Stomach smooth muscle (tissue), 2 donors: ENCODE data around the gene CNDP1.

ENCODE experiments used
- H3K27ac ChIP-seq: one replicate; pipeline ENCODE4 v1.7.0; 2013; ENCODE audit warnings: mild to moderate bottlenecking, low read length, inconsistent platforms
- H3K27me3 ChIP-seq, 2 donors: one replicate each; pipeline ENCODE4 v1.7.0; 2013; ENCODE audit warnings: low read length in 2 of 2; ENCODE audit not compliant: insufficient read depth in 2 of 2, control insufficient read depth in 1 of 2
- H3K36me3 ChIP-seq, 2 donors: one replicate each; pipeline ENCODE4 v1.7.0; 2013; ENCODE audit warnings: low read length in 2 of 2; ENCODE audit not compliant: control insufficient read depth in 2 of 2, insufficient read depth in 2 of 2
- H3K4me1 ChIP-seq: one replicate; pipeline ENCODE4 v1.7.0; 2013; ENCODE audit warnings: low read length; ENCODE audit not compliant: control insufficient read depth, insufficient read depth
- H3K4me3 ChIP-seq, 2 donors: one replicate each; pipeline ENCODE4 v1.7.0; 2013; ENCODE audit warnings: low read length in 2 of 2
- H3K9ac ChIP-seq, 2 donors: one replicate each; pipeline ENCODE4 v1.7.0; 2013; ENCODE audit warnings: low read length in 2 of 2, mild to moderate bottlenecking in 1 of 2
- H3K9me3 ChIP-seq, 2 donors: one replicate each; pipeline ENCODE4 v1.7.0; 2013; ENCODE audit warnings: low read length in 2 of 2; ENCODE audit not compliant: control insufficient read depth in 2 of 2
- donor health status: healthy.
- donor health status: Pancreatic carcinoma.

CNDP1 gene

DNA sequence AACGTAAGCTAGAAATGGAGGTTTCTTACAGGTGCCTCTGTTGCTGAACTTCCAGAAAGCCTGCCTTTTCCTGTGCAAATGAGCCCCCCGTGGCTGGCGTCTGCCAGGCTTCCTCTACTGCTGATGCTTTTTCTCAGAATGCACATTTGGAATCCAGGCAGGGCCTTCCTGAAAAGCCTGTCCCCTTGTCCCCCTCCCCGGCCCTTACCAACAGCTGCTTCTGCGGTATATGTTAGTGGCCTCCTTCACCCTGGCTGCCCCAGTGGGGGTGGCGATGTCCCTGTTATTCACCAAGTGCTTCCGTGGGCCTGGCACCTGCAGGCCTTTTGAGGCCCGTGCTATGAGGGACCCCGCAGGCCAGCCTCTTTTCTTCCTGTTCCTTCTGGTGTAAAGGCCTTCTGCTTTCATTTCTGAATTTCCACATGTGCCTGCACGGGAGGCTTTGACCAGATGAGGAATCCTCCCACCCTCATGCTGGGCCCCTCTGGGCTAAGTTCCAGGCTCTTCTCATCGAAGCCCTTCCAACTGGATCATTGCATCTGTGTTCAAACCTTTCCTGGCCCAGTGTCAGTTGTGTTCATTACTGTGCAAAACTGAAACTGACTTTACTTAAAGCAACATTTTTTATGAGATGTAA, 27.7 kb upstream of the CNDP1 start:
- Histone ChIP-seq H3K27ac (no peak overlapping the region), H3K4me1 (peaks cover 3% of the 10 kb centered on the region), H3K4me3 (no peak overlapping the region), H3K9me3 (no peaks in the 10 kb centered on the region), H3K36me3 (peaks cover 38 to 39% of the 10 kb centered on the region in 2 donors), H3K27me3 (no peaks in the 10 kb centered on the region), H3K9ac (no peak overlapping the region)

DNA sequence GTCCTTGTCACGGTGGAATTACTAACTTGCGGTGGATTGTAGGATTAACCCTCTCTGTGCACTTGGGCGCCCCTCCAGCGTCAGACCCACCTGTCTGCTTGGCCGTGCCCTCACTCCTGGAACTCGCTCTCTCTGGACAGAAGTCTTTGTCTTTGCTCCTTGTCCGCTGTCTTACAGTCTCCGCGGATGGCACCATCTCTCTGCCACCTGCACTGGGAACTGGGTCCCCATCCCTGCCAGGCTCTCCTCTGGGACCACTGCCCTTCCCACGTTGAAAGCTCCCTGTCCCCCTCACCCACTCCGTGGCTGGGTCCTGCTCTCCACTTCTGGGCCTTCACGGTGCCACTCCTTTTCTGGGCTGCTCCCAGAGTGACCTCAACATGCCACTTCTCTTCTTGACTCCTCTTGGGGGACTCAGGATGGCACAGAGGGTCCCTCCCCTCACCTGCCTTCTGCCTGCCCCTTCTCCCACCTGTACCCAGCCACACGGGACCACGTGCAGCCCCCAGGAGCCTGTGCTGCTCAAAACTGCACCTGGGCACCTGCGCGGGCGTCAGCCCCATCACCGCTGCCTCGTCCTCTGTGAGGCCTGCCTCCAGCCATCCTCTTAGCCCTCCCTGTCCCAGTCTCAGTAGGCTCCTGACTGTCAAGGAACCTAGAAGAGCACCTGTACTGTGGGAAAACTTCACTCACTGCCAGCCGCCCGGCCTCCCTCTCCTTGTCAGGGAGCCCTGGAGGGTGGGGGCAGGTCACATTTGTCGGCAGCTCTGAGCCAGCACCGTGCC, 27.0 kb upstream of the CNDP1 start:
- Histone ChIP-seq H3K4me3 (no peak overlapping the region), H3K27ac (no peak overlapping the region), H3K36me3 (peaks cover 40 to 42% of the 10 kb centered on the region in 2 donors), H3K9ac (no peak overlapping the region), H3K4me1 (peaks cover 3% of the 10 kb centered on the region), H3K27me3 (no peaks in the 10 kb centered on the region), H3K9me3 (no peaks in the 10 kb centered on the region)

DNA sequence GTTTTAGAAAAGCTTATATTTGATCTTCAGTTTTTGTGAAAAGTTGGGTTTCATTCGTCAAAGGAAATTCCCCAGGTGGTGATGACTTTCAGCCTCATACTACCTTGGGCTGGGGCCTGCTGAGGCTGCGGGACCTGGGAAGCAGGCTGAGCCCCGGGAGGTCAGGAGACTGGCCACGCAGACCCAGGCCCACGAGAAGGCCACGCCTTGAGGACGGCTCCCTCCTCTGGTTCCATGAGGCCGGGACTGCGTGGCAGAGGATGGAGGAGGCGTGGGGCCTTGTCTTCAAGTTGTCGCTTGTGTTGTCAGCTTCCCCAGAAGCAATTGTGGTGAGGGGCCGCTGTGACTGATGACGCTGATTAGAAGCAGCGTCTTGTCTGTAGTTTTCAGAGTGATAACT, 26.4 kb upstream of the CNDP1 start:
- Histone ChIP-seq H3K36me3 (peaks cover 44 to 45% of the 10 kb centered on the region in 2 donors), H3K27ac (no peak overlapping the region), H3K4me1 (peaks cover 3% of the 10 kb centered on the region)

DNA sequence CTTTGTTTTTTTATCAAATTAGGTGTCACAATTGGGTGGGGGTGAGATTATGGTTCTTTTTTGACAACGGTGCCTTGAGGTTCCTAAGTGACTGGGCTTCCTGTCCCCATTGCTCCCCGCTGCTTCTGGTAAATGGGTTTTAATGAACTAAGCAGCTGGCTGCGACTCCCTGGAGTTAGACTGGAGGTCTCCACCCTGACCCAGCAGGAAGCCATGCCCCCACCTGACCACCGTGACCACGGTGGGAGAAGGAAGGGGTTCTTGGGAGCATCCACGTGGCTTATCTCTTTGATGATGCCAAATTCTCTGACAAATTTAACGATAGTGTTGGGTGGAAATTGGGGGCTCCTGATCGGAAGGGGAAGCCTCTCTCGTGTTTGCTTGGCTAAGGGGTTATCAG, 25.9 kb upstream of the CNDP1 start:
- Histone ChIP-seq H3K9me3 (no peaks in the 10 kb centered on the region), H3K9ac (no peak overlapping the region), H3K36me3 (peaks cover 46% of the 10 kb centered on the region in 2 donors), H3K4me3 (no peak overlapping the region), H3K4me1 (peaks cover 3% of the 10 kb centered on the region), H3K27ac (no peak overlapping the region), H3K27me3 (no peaks in the 10 kb centered on the region)

More for the DNA sequence above, 26.4 kb upstream of the CNDP1 start:
- no peak overlapping the region for H3K9ac ChIP-seq
- H3K27me3 ChIP-seq: no peaks in the 10 kb centered on the region
- no peak overlapping the region for H3K4me3 ChIP-seq
- no peaks in the 10 kb centered on the region for H3K9me3 ChIP-seq

DNA sequence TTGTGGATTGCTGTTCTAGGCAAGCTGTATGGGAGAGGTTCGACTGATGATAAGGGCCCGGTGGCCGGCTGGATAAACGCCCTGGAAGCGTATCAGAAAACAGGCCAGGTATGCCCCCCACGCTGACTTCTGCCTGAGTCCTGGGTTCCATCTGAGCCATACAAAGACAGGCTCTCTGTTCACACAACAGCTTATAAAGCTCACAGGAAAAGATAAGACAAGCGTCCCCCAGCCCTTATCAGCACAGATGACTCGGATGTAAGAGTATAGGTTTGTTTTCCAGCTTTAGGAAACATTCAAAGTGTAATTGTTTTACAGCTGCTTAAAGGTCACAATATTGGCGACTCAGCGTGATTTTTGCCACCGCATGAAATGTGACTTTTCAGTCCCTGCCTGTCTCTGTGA, 25.5 kb upstream of the CNDP1 start:
- Histone ChIP-seq H3K9ac (no peak overlapping the region), H3K4me1 (peaks cover 3% of the 10 kb centered on the region), H3K4me3 (no peak overlapping the region), H3K27ac (no peak overlapping the region), H3K27me3 (no peaks in the 10 kb centered on the region), H3K9me3 (no peaks in the 10 kb centered on the region), H3K36me3 (peaks cover 47 to 51% of the 10 kb centered on the region in 2 donors)

DNA sequence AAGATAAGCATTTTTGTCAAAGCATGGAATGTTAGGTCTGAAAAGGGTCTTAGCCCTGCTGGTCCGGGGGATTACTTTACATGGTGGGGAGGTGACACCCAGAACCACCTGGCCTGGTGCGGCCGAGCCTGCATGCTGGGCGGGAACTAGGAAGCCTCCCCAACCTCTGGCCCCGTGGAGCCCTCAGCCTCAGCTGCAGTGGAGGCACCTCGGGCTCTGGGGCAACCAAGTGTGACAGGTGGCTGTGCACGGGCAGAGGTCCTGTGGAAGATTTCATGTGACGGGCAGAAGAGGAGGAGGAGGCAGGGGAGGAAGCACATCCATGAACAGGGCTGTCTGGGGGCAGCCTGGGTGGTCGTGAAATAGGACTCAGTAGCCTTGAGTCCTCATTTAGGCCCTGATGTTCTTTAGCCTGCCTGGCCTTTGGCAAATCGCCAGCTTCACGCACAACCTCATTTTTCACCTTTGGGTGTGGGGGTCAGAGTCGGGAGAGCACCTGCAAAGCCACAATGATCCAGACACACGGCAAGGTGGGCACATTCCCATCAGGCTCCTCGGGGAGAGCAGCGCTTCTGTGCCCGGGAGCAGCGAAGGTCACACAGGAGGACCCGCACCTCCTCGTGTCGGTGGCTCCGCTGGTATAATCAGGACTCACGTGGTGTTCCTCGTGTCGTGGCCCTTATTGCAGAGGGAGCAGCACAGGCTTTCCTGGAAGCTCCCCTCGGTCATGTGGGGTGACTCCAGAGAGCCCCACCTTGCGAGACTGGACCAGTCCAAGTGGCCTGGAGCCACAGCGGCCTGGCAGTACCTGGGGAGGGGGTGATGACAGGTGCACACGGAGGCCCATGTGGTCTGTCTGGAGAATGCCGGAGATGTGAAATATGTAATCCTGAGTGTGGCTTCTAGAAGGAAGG, 24.2 kb upstream of the CNDP1 start:
- peaks cover 3% of the 10 kb centered on the region for H3K4me1 ChIP-seq
- H3K9me3 ChIP-seq: no peaks in the 10 kb centered on the region
- no peaks in the 10 kb centered on the region for H3K27me3 ChIP-seq
- no peak overlapping the region for H3K4me3 ChIP-seq
- no peak overlapping the region for H3K27ac ChIP-seq
- peaks cover 43 to 54% of the 10 kb centered on the region in 2 donors for H3K36me3 ChIP-seq
- no peak overlapping the region for H3K9ac ChIP-seq

DNA sequence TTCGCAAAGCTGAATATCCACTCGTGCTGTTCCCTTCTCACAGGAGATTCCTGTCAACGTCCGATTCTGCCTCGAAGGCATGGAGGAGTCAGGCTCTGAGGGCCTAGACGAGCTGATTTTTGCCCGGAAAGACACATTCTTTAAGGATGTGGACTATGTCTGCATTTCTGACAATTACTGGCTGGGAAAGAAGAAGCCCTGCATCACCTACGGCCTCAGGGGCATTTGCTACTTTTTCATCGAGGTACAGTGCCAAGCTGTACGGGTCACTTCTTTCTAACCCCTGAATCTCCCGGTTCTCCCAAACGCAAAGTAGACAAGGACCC, 23.6 kb upstream of the CNDP1 start:
- Histone ChIP-seq H3K27ac (no peak overlapping the region), H3K36me3 (peaks cover 49 to 59% of the 10 kb centered on the region in 2 donors), H3K4me3 (no peak overlapping the region), H3K4me1 (peaks cover 3% of the 10 kb centered on the region), H3K9me3 (no peaks in the 10 kb centered on the region), H3K9ac (no peak overlapping the region), H3K27me3 (no peaks in the 10 kb centered on the region)

DNA sequence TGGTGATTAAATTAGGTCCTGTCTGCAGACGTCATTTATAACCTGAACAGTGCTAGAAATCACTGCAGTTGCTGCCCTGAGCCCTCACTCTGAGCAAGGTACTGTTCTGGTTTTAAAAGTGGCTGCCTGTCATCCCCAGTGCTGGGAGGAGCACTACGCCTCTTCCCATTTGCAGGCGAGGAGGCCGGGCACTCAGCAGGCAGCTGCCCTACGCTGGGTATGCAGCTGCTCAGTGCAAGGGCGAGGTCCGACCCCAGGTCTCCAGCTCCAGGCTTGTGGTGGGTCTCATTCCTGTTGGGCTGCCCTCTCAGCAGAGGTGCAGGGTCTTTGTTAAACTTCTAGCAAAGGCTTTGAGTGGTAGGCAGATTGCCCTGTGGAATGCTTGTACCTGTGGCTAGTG, 22.5 kb upstream of the CNDP1 start:
- H3K36me3 ChIP-seq: peaks cover 50 to 68% of the 10 kb centered on the region in 2 donors
- no peak overlapping the region for H3K4me3 ChIP-seq
- H3K9ac ChIP-seq: no peak overlapping the region
- H3K27ac ChIP-seq: no peak overlapping the region
- H3K9me3 ChIP-seq: no peaks in the 10 kb centered on the region
- H3K4me1 ChIP-seq: peaks cover 3% of the 10 kb centered on the region
- H3K27me3 ChIP-seq: no peaks in the 10 kb centered on the region

DNA sequence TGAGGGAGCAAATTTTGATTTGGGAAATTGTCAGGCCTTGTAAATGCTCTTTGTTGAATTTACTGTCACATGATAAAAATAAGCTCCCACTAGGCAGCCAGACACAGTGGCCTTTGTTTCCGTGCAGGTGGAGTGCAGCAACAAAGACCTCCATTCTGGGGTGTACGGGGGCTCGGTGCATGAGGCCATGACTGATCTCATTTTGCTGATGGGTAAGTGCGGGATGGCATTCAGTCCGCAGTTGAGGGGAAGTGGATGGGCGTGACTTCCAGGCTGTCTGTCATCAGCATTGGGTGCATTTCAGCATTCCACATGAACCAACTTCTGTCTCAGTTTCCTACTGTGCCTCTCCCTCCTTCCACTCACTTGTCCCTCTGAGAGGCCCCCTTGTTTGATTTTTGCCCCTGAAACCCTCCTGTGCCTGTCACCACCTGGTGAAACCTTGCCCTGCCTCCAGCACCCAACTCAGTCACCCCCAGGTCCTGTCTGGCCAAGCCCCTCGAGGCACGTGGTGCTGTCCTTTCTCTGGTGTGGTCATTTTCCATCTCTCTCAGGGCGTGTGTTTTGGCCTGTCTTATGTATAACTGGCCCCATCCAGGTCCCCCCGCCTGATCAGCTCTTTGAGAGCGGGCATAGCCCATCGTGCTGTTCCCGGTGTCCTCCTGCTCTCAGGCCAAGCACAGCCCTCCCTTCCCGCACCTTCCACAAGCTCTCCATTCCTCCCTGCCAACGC, 21.8 kb upstream of the CNDP1 start:
- no peak overlapping the region for H3K4me3 ChIP-seq
- H3K9me3 ChIP-seq: no peaks in the 10 kb centered on the region
- peaks cover 48 to 67% of the 10 kb centered on the region in 2 donors for H3K36me3 ChIP-seq
- H3K9ac ChIP-seq: no peak overlapping the region
- no peak overlapping the region for H3K27ac ChIP-seq
- H3K27me3 ChIP-seq: no peaks in the 10 kb centered on the region
- H3K4me1 ChIP-seq: no peaks in the 10 kb centered on the region

DNA sequence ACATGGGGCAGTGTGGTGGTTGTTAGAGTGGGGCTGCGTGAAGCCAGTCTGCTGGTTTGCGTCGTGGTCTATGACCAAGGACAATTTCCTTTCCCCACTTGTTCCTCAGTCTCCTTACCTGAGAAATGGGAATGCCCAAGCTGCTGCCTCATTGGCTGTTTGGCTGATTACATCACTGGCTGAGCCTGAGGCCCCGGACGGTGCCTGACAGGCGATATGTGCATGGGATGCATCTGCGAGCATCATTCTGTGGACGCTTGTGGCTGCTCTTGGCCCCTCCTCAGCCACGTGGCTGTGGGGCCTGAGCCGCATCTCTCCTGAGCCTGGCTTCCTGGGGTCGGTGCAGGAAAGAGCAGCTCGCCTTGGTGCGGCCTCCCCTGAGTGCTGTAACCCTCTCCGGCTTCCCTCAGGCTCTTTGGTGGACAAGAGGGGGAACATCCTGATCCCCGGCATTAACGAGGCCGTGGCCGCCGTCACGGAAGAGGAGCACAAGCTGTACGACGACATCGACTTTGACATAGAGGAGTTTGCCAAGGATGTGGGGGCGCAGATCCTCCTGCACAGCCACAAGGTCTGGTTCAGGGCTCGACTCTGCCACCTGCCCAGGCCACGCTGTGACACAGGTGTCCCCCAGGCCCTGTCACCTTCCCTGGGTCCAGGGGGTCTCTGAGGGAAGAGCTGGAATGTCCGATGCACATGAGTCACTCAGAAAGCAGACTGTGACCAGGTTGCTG, 21.0 kb upstream of the CNDP1 start:
- peaks cover 49 to 67% of the 10 kb centered on the region in 2 donors for H3K36me3 ChIP-seq
- no peak overlapping the region for H3K9ac ChIP-seq
- no peak overlapping the region for H3K27ac ChIP-seq
- no peaks in the 10 kb centered on the region for H3K27me3 ChIP-seq
- H3K9me3 ChIP-seq: no peaks in the 10 kb centered on the region
- H3K4me1 ChIP-seq: no peaks in the 10 kb centered on the region
- H3K4me3 ChIP-seq: no peak overlapping the region
